NOMO-1 (cell line): ENCODE results near the gene ZNF780A.
"Not testable (repeated sequence)": the region's sequence is repeated elsewhere in the genome, so short reads cannot be mapped to it uniquely, and the experiment has no call there.

Experiments used
- DNase-seq, 2 experiments: peaks; one replicate each; lab custom pipeline; 2025; ENCODE audit not compliant: unreplicated experiment in 2 of 2; lab: John Stamatoyannopoulos, UW

Gene ZNF780A

GRCh38 chr19:40088299-40089047, 2.3 kb downstream of the ZNF780A start:
- DNase-seq: no peak

- no peak for DNase-seq
These were observed 5.8 kb downstream of the ZNF780A start for GRCh38 chr19:40084948-40085347.

GRCh38 chr19:40081411-40081810, 9.3 kb downstream of the ZNF780A start:
- DNase-seq: peak; percentile 40 to 57

- no peak for DNase-seq
These were observed 10.5 kb downstream of the ZNF780A start for GRCh38 chr19:40080289-40080688.

- DNase-seq: no peak
These were observed 12.4 kb downstream of the ZNF780A start for GRCh38 chr19:40078377-40078776.

- DNase-seq: no peak
These were observed 20.7 kb downstream of the ZNF780A start for GRCh38 chr19:40070058-40070457.

GRCh38 chr19:40059624-40060023, 31.1 kb downstream of the ZNF780A start:
- no peak for DNase-seq

GRCh38 chr19:40057166-40057565, 33.6 kb downstream of the ZNF780A start:
- DNase-seq: no peak

- peak in 1 of 2 experiments; percentile 63 for DNase-seq
These were observed 34.2 kb downstream of the ZNF780A start for GRCh38 chr19:40056505-40056904.

GRCh38 chr19:40055832-40056504, 34.8 kb downstream of the ZNF780A start, which contains the start of gene ZNF780B:
Gene ZNF780B, minus strand, starts transcription at chr19:40056231. Its CDS starts 5,899 bp downstream, at chr19:40050332.
- DNase-seq: peak; percentile 70 to 78

GRCh38 chr19:40055049-40055448, 35.7 kb downstream of the ZNF780A start:
- no peak for DNase-seq

GRCh38 chr19:40054632-40055031, 36.1 kb downstream of the ZNF780A start:
- DNase-seq: no peak

- no peak for DNase-seq
These were observed 37.3 kb downstream of the ZNF780A start for GRCh38 chr19:40053491-40053890.

GRCh38 chr19:40041718-40042117, 49.0 kb downstream of the ZNF780A start:
- not testable (repeated sequence) for DNase-seq

GRCh38 chr19:40038047-40038446, 52.7 kb downstream of the ZNF780A start:
- DNase-seq: not testable (repeated sequence)

- DNase-seq: no peak
These were observed 54.7 kb downstream of the ZNF780A start for GRCh38 chr19:40035996-40036395.

GRCh38 chr19:40033989-40034560, 56.7 kb downstream of the ZNF780A start:
- no peak for DNase-seq

GRCh38 chr19:40026597-40026970, 64.2 kb downstream of the ZNF780A start:
- no peak for DNase-seq

GRCh38 chr19:40025938-40026596, 64.7 kb downstream of the ZNF780A start:
- no peak for DNase-seq

- DNase-seq: no peak
These were observed 66.8 kb downstream of the ZNF780A start for GRCh38 chr19:40023969-40024368.
